Ascending aorta (tissue), 2 donors: Measurements from ENCODE around the gene SPECC1L. TPM values are rescaled to one million over a fixed set of nuclear protein-coding genes. Genes with fewer than 3 reads are reported as not detected.

Source experiments
- DNase-seq, 2 donors: peaks; one replicate each; pipeline ENCODE4 v3.0.0-alpha.2; 2019; ENCODE audit warnings: low spot score in 2 of 2
- H3K27ac ChIP-seq, 2 donors: fragments of 200-600 bp; sonication (generic); one replicate each; pipeline ENCODE4 v1.5.1; 2016 to 2017; ENCODE audit warnings: mild to moderate bottlenecking in 1 of 2
- H3K27me3 ChIP-seq: fragments of 200-600 bp; sonication (generic); one replicate; pipeline ENCODE4 v1.5.1; 2017
- H3K36me3 ChIP-seq, 2 donors: fragments of 200-600 bp; sonication (generic); one replicate each; pipeline ENCODE4 v1.5.1; 2016
- H3K4me1 ChIP-seq, 2 donors: fragments of 200-600 bp; sonication (generic); one replicate each; pipeline ENCODE4 v1.5.1; 2016 to 2017; ENCODE audit warnings: mild to moderate bottlenecking in 1 of 2
- H3K4me3 ChIP-seq, 2 donors: fragments of 200-600 bp; sonication (generic); one replicate each; pipeline ENCODE4 v1.5.1; 2016 to 2017; ENCODE audit warnings: mild to moderate bottlenecking in 1 of 2
- H3K9me3 ChIP-seq, 2 donors: fragments of 200-600 bp; sonication (generic); one replicate each; pipeline ENCODE4 v1.5.1; 2016
- intact Hi-C: fragments of 100-400 bp; cut with DNase I; formaldehyde crosslinking; loops from one replicate; pipeline ENCODE4 v1.15.1; 2023
- total RNA-seq: library from RNA; depleted of rRNA; stranded (reverse); fragments of >200 nt; gene quantifications from one replicate; pipeline ENCODE4 v1.1.0, GENCODE V29; 2016
- TF ChIP-seq, protein P1 (sequence below), 3 experiments: fragments of 200-600 bp in 2 of 3; fragments of 450-650 bp in 1 of 3; sonication (generic) in 2 of 3; IDR thresholded peaks; one replicate each; pipeline ENCODE4 v1.5.1; 2016 to 2019; ENCODE audit warnings: antibody characterized with exemption in 3 of 3, mild to moderate bottlenecking in 1 of 3, moderate library complexity in 1 of 3

The SPECC1L gene
- total RNA-seq, 1 donor from 2014 or later, result 66.9 TPM

- DNase-seq, result no peak
- Histone ChIP-seq H3K36me3 (no peaks in the 10 kb centered on the region), H3K27ac (no peak overlapping the region), H3K4me3 (no peak overlapping the region), H3K27me3 (no peaks in the 10 kb centered on the region), H3K4me1 (peaks cover 8 to 19% of the 10 kb centered on the region in 2 donors), H3K9me3 (no peaks in the 10 kb centered on the region)
- intact Hi-C loops, result no loop called here
- TF ChIP-seq, protein P1, sequence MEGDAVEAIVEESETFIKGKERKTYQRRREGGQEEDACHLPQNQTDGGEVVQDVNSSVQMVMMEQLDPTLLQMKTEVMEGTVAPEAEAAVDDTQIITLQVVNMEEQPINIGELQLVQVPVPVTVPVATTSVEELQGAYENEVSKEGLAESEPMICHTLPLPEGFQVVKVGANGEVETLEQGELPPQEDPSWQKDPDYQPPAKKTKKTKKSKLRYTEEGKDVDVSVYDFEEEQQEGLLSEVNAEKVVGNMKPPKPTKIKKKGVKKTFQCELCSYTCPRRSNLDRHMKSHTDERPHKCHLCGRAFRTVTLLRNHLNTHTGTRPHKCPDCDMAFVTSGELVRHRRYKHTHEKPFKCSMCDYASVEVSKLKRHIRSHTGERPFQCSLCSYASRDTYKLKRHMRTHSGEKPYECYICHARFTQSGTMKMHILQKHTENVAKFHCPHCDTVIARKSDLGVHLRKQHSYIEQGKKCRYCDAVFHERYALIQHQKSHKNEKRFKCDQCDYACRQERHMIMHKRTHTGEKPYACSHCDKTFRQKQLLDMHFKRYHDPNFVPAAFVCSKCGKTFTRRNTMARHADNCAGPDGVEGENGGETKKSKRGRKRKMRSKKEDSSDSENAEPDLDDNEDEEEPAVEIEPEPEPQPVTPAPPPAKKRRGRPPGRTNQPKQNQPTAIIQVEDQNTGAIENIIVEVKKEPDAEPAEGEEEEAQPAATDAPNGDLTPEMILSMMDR (IDR thresholded peaks at IDR 0.05), result no peak
Measured at GRCh38 chr22:24386937-24387471, 116.4 kb downstream of the SPECC1L start.

DNA sequence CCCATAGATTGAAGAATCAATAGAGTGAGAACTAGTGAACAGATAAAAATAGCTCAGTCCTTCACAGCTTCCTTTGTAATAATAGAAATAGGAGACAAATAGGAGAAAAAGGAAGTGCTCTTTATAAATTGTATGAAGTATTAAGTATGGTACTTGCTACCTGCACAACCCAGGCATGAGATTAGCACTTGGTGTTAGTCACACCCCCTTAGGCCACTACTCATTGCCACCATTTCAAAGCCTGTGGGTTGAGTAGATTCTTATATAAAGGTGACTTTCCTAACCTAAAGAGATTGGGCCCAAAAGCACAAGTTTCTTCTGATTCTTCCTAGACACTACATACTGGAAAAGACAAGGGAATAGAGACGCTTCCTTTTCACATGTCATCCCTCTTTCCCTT lies 119.0 kb downstream of the SPECC1L start:
- intact Hi-C loops, result no loop called here
- no peaks in the 10 kb centered on the region for H3K27me3 ChIP-seq
- peak overlapping the region; percentile 76 to 80 for H3K27ac ChIP-seq
- H3K36me3 ChIP-seq, result no peaks in the 10 kb centered on the region
- H3K4me1 ChIP-seq, result peaks cover 8 to 21% of the 10 kb centered on the region in 2 donors
- H3K4me3 ChIP-seq, result no peak overlapping the region
- H3K9me3 ChIP-seq, result no peaks in the 10 kb centered on the region
- TF ChIP-seq, protein P1 (IDR thresholded peaks at IDR 0.05), result no peak
- DNase-seq, result no peak

DNA sequence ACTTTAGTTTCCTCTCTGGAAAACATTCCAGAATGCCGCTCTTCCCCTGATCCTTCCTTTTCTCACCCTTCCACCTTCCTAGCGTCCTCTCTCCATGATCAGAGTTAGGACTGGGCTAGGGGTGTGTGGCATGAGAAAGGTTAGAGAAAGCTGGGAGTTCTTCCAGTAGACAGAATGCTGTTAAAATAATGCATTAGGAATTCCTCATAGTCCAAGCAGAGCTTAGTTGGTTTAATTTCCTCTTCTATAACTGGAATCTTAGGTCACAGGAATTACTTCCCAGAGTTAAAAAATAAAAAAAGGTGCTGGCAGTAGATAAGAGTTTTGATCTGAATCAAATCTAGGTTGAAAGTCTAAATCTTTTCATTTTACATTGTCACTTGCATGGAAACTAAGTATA lies 119.5 kb downstream of the SPECC1L start:
- Histone ChIP-seq H3K4me3 (peak overlapping the region in 1 of 2 donors; percentile 3), H3K27me3 (no peaks in the 10 kb centered on the region), H3K9me3 (no peaks in the 10 kb centered on the region), H3K27ac (peak overlapping the region; percentile 76 to 80), H3K36me3 (no peaks in the 10 kb centered on the region), H3K4me1 (peaks cover 8 to 21% of the 10 kb centered on the region in 2 donors)
- intact Hi-C loops, result no loop called here
- DNase-seq, result no peak
- TF ChIP-seq, protein P1 (IDR thresholded peaks at IDR 0.05), result no peak

DNA sequence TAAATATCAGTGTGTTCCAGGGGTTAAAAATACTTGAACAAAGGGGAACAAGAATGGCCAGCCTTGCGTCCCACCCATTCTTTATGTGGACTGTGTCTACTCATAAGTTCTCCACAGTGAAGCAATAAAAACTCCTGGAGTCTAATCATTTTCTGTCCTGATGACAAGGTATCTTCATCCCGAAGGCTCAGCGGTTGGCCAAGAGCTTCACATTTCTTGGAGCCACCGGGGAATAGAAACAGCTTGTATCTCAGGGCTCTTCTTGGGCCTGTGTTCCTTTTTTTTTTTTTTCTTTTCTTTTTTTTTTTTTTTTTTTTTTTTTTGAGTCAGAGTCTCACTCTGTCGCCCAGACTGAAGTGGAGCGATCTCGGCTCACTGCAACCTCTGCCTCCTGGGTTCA lies 119.9 kb downstream of the SPECC1L start:
- peak in 1 of 2 donors; percentile 77 for DNase-seq
- peak overlapping the region in 1 of 2 donors; percentile 3 for H3K4me3 ChIP-seq
- intact Hi-C loops, result no loop called here
- TF ChIP-seq, protein P1 (IDR thresholded peaks at IDR 0.05), result no peak
- H3K4me1 ChIP-seq, result peaks cover 8 to 21% of the 10 kb centered on the region in 2 donors
- no peaks in the 10 kb centered on the region for H3K9me3 ChIP-seq
- H3K36me3 ChIP-seq, result peaks cover 0 to 2% of the 10 kb centered on the region in 2 donors
- peak overlapping the region; percentile 76 to 80 for H3K27ac ChIP-seq
- H3K27me3 ChIP-seq, result no peaks in the 10 kb centered on the region

GRCh38 chr22:24391836-24392217 lies 121.2 kb downstream of the SPECC1L start:
- H3K9me3 ChIP-seq, result no peaks in the 10 kb centered on the region
- intact Hi-C loops, result no loop called here

More at GRCh38 chr22:24391836-24392217, 121.2 kb downstream of the SPECC1L start:
- DNase-seq, result no peak
- Histone ChIP-seq H3K4me3 (no peak overlapping the region), H3K4me1 (peaks cover 8 to 21% of the 10 kb centered on the region in 2 donors), H3K27me3 (no peaks in the 10 kb centered on the region), H3K36me3 (peaks cover 9 to 10% of the 10 kb centered on the region in 2 donors), H3K27ac (peak overlapping the region; percentile 73 to 76)
- TF ChIP-seq, protein P1 (IDR thresholded peaks at IDR 0.05), result no peak
